Lung (tissue), 12 donors: ENCODE data around the gene SDHAF2. TPM values are rescaled to one million over a fixed set of nuclear protein-coding genes. Genes with fewer than 3 reads are reported as not detected.

Source experiments
- ATAC-seq: fragments of 200-7000 bp; cut with Tn5 transposase; one replicate; pipeline ENCODE4 v1.9.1; 2020; ENCODE audit warnings: moderate number of reproducible peaks; ENCODE audit not compliant: insufficient read depth, low FRiP score
- DNase-seq, 3 donors: peaks; one replicate each; pipeline ENCODE4 v3.0.0-alpha.2; 2013 to 2017
- H3K27ac ChIP-seq, 2 donors: one replicate each; pipeline ENCODE4 v1.5.1; 2013; ENCODE audit warnings: mild to moderate bottlenecking in 2 of 2, moderate library complexity in 2 of 2, control low read depth in 1 of 2, inconsistent platforms in 1 of 2, low read depth in 1 of 2, low read length in 1 of 2
- H3K27me3 ChIP-seq, 3 donors: one replicate each; pipeline ENCODE4 v1.5.1; 2013; ENCODE audit warnings: low read length in 2 of 3; ENCODE audit not compliant: control insufficient read depth in 3 of 3, insufficient read depth in 3 of 3
- H3K36me3 ChIP-seq, 4 donors: one replicate each; pipeline ENCODE4 v1.5.1; 2013; ENCODE audit warnings: low read length in 4 of 4, mild to moderate bottlenecking in 1 of 4, moderate library complexity in 1 of 4; ENCODE audit not compliant: control insufficient read depth in 4 of 4, insufficient read depth in 4 of 4
- H3K4me1 ChIP-seq, 5 donors: one replicate each; pipeline ENCODE4 v1.5.1; 2013; ENCODE audit warnings: low read length in 5 of 5, mild to moderate bottlenecking in 2 of 5, moderate library complexity in 1 of 5; ENCODE audit not compliant: control insufficient read depth in 5 of 5, insufficient read depth in 5 of 5
- H3K4me3 ChIP-seq: one replicate; pipeline ENCODE4 v1.5.1; 2013; ENCODE audit warnings: mild to moderate bottlenecking, control low read depth, moderate library complexity
- H3K9ac ChIP-seq, 2 donors: one replicate each; pipeline ENCODE4 v1.5.1; 2013; ENCODE audit warnings: low read length in 2 of 2, control low read depth in 1 of 2; ENCODE audit not compliant: insufficient read depth in 1 of 2
- H3K9me3 ChIP-seq, 4 donors: one replicate each; pipeline ENCODE4 v1.5.1; 2013; ENCODE audit warnings: low read length in 3 of 4, mild to moderate bottlenecking in 1 of 4, moderate library complexity in 1 of 4; ENCODE audit not compliant: control insufficient read depth in 4 of 4, insufficient read depth in 3 of 4
- WGBS, 2 donors: extraction: QIAGEN DNeasy Blood & Tissue Kit; methylation state at CpG; one replicate each; pipeline ENCODE4 v1.1.7; 2013; 5-methylcytosine and 5-hydroxymethylcytosine counted together
- polyA plus RNA-seq, 2 donors: library from polyadenylated mRNA; stranded (reverse); fragments of 200-250 nt; gene quantifications; one replicate each; pipeline ENCODE4 v1.2.1, GENCODE V29; 2013
- total RNA-seq, 2 donors: library from RNA; depleted of rRNA in 1 of 2; stranded (reverse); fragments of >200 nt in 1 of 2; gene quantifications; one replicate each; pipeline ENCODE4 v1.2.1, GENCODE V29; 2014 to 2021
- TF ChIP-seq, protein P1 (sequence below): IDR thresholded peaks from 2 replicates; pipeline ENCODE4 v1.5.1; 2012; ENCODE audit warnings: mild to moderate bottlenecking; ENCODE audit errors: control extremely low read depth, extremely low read depth
- donor health status: control.
- donor health status: control.
- donor health status: Bipolar disorder and iron deficiency.
- donor health status: healthy.
- donor health status: DM: yes; HTN: yes; CAD: no.

Gene SDHAF2
- total and polyA plus RNA-seq, 4 donors = 39.6 to 53.4 (median 43.9) TPM

DNA sequence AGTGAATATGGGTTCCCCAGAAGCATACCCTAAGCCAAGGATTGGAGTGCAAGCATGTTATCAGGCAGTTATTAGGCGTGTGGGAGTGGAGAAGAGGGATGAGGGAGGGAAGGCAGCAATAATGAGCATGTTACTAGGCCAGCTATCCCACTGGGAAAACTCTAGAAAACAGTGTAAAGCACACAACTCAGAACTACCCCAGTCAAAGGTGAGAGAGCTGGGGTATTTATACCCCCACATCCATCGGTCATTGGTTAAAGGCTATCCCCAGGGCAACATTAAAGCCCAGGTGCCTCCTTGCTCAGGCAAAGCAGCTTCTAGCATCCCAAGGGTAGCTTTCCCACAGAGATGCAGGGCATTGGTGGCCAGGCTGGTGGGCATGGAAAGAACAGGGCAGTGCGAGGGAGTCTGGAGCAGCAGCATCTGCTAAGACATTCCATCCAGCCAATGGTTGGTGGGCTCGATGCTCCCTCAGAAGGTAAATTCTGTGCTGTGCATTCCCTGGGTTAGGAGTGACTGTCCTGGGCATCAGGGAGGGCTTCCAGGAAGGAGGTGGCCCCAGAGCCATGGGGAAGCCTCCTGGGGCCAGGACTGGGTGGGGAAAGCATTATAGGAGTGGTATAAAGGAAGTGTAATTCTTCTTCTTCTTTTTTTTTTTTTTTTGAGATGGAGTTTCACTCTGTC is 57.6 kb downstream of the SDHAF2 start:
- Histone ChIP-seq H3K9ac (no peak overlapping the region), H3K36me3 (no peaks in the 10 kb centered on the region), H3K27ac (no peak overlapping the region), H3K9me3 (no peaks in the 10 kb centered on the region), H3K4me1 (peaks cover 0 to 23% (median 19%) of the 10 kb centered on the region in 5 donors), H3K4me3 (no peak overlapping the region), H3K27me3 (no peaks in the 10 kb centered on the region)
- ATAC-seq = no peak
- no peak for DNase-seq
- WGBS, 2 donors = 92 to 95% methylated on average over 4 of the region's 4 CpGs
- TF ChIP-seq, protein P1, sequence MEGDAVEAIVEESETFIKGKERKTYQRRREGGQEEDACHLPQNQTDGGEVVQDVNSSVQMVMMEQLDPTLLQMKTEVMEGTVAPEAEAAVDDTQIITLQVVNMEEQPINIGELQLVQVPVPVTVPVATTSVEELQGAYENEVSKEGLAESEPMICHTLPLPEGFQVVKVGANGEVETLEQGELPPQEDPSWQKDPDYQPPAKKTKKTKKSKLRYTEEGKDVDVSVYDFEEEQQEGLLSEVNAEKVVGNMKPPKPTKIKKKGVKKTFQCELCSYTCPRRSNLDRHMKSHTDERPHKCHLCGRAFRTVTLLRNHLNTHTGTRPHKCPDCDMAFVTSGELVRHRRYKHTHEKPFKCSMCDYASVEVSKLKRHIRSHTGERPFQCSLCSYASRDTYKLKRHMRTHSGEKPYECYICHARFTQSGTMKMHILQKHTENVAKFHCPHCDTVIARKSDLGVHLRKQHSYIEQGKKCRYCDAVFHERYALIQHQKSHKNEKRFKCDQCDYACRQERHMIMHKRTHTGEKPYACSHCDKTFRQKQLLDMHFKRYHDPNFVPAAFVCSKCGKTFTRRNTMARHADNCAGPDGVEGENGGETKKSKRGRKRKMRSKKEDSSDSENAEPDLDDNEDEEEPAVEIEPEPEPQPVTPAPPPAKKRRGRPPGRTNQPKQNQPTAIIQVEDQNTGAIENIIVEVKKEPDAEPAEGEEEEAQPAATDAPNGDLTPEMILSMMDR = no peak

DNA sequence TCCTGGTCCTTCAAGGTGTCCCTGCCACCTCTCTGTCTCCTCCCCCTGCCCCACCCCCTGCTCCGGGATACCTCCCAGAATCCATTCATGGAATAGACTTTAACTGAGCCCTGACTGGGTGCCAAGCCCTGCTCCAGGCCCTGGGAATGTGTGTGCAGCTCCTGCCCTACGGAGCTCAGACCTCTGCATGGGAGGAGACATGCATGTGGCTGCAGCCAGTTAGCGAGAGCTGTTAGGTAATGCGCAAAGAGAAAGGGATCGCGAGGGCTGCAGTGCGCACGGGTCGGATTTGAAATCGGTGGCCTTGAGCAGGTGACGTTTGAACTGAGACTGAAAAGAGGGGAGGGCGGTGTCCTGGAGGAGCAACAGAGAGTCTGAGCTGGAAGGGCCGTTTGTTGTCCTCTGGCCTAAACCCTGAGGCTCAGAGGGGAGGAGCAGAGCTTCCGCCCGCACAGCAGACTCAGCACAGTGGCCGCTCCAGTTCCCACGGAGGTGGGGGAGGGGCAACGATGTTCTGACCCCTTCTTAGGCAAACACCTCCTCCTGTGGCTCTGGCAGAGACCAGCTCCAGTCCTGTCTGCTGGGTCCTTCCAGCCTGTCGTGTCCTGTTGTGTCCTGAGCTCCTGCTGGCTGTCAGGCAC is 58.8 kb downstream of the SDHAF2 start:
- no peak overlapping the region for H3K27ac ChIP-seq
- 47% methylated on average over 19 of the region's 19 CpGs for WGBS, 2 donors

DNA sequence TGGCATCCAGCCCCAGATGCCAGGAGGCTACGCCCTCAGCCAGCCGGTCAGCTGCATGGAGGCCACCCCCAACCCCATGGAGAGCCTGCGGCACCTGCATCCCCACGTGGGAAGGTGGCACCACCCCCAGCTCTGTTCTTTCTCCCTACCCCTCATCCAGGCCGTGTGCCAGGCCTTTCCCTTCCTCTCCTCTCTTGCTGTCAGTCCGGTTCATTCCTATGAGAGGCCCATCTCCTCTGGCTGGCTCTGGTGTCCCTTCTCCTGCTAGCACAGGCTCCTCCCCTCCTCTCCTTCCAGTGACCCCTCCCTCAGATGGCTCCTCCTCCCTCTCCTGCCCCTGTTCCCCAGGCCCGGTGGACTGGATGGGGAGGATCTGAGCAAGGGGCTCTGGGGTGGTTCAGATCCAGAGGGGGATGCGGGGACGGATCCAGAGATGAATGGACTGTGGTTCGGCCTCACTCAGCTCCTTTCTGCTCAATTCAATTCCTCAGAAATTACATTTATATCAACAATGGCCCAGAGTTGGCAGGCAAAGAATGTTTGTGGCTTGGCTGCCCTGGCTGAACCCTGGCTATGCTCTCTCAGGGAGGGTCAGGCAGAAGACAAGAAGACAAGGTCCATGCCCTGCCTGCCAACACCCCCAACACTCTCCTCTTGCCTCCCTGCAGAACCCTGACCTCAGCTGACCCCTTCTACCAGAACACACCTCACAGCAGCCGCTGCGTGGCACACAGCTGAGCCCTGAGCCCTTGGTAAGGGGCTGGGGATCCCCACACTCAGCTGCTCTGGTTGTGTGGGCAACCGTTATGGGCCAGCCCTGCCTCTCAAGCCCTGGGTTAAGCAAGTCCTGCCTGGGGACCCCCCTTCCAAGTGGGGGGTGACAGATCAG is 60.2 kb downstream of the SDHAF2 start:
- Histone ChIP-seq H3K9ac (peak overlapping the region in 1 of 2 donors; percentile 37), H3K9me3 (no peaks in the 10 kb centered on the region), H3K4me3 (no peak overlapping the region), H3K27me3 (no peaks in the 10 kb centered on the region), H3K27ac (no peak overlapping the region), H3K4me1 (peaks cover 0 to 28% (median 21%) of the 10 kb centered on the region in 5 donors), H3K36me3 (no peaks in the 10 kb centered on the region)
- TF ChIP-seq, protein P1 = no peak
- ATAC-seq = no peak
- DNase-seq = peak; percentile 54 to 71 (median 61)
- 61 to 74% methylated on average over 13 of the region's 13 CpGs for WGBS, 2 donors

More for the DNA sequence above, 58.8 kb downstream of the SDHAF2 start:
- peaks cover 0 to 23% (median 19%) of the 10 kb centered on the region in 5 donors for H3K4me1 ChIP-seq
- H3K27me3 ChIP-seq = no peaks in the 10 kb centered on the region
- H3K9me3 ChIP-seq = no peaks in the 10 kb centered on the region
- TF ChIP-seq, protein P1 = no peak
- ATAC-seq (no peak), DNase-seq (peak; percentile 55 to 65 (median 58))
- H3K4me3 ChIP-seq = no peak overlapping the region
- H3K9ac ChIP-seq = no peak overlapping the region
- no peaks in the 10 kb centered on the region for H3K36me3 ChIP-seq
